Nephron progenitor cell (in vitro differentiated cells): Measurements from ENCODE around the gene BICC1.

ENCODE experiments used
- DNase-seq: peaks from one replicate; pipeline ENCODE4 v3.0.0; 2021
- H3K27ac Mint-ChIP-seq: 2 replicates; pipeline ENCODE4 v1.8.0; 2021; ENCODE audit warnings: mild to moderate bottlenecking, moderate library complexity, mixed read lengths
- H3K27me3 Mint-ChIP-seq: 2 replicates; pipeline ENCODE4 v1.8.0; 2021; ENCODE audit warnings: mild to moderate bottlenecking, low read depth, mixed read lengths; ENCODE audit not compliant: poor library complexity
- H3K36me3 Mint-ChIP-seq: 2 replicates; pipeline ENCODE4 v1.8.0; 2021; ENCODE audit warnings: low read depth, mixed read lengths
- H3K4me1 Mint-ChIP-seq: 2 replicates; pipeline ENCODE4 v1.8.0; 2021; ENCODE audit warnings: mixed read lengths
- H3K4me3 Mint-ChIP-seq: 2 replicates; pipeline ENCODE4 v1.8.0; 2021; ENCODE audit warnings: mild to moderate bottlenecking, moderate library complexity, mixed read lengths
- H3K9me3 Mint-ChIP-seq: 2 replicates; pipeline ENCODE4 v1.8.0; 2021; ENCODE audit warnings: mild to moderate bottlenecking, moderate library complexity, mixed read lengths
- CTCF ChIP-seq: fragments of 200-600 bp; sonication (generic); IDR thresholded peaks from 2 replicates; pipeline ENCODE4 v1.5.0; 2021; ENCODE audit warnings: antibody characterized with exemption

BICC1 gene

GRCh38 chr10:58513188-58514110 is 777 bp downstream of the BICC1 start:
- H3K36me3 Mint-ChIP-seq: no peaks in the 10 kb centered on the region
- TF ChIP-seq CTCF: no peak
- no peaks in the 10 kb centered on the region for H3K9me3 Mint-ChIP-seq
- peak overlapping the region; percentile 89 for H3K4me3 Mint-ChIP-seq
- peaks cover 23% of the 10 kb centered on the region for H3K27me3 Mint-ChIP-seq
- H3K4me1 Mint-ChIP-seq: peaks cover 21% of the 10 kb centered on the region
- peak; percentile 46 for DNase-seq
- H3K27ac Mint-ChIP-seq: no peak overlapping the region

- peaks cover 28% of the 10 kb centered on the region for H3K27me3 Mint-ChIP-seq
- TF ChIP-seq CTCF: no peak
- H3K4me3 Mint-ChIP-seq: peak overlapping the region; percentile 89
- no peak overlapping the region for H3K27ac Mint-ChIP-seq
- peaks cover 21% of the 10 kb centered on the region for H3K4me1 Mint-ChIP-seq
- no peak for DNase-seq
- no peaks in the 10 kb centered on the region for H3K36me3 Mint-ChIP-seq
- H3K9me3 Mint-ChIP-seq: no peaks in the 10 kb centered on the region
Measured at GRCh38 chr10:58514111-58514770, 1.6 kb downstream of the BICC1 start.

GRCh38 chr10:58515291-58515941 is 2.7 kb downstream of the BICC1 start:
- Mint-ChIP-seq H3K9me3 (no peaks in the 10 kb centered on the region), H3K36me3 (no peaks in the 10 kb centered on the region), H3K4me1 (peaks cover 21% of the 10 kb centered on the region), H3K4me3 (no peak overlapping the region), H3K27me3 (peaks cover 28% of the 10 kb centered on the region), H3K27ac (no peak overlapping the region)
- TF ChIP-seq CTCF: no peak
- no peak for DNase-seq

GRCh38 chr10:58516119-58516518 is 3.4 kb downstream of the BICC1 start:
- no peak overlapping the region for H3K27ac Mint-ChIP-seq
- no peak for TF ChIP-seq CTCF

GRCh38 chr10:58516671-58517070 is 4.0 kb downstream of the BICC1 start:
- peaks cover 7% of the 10 kb centered on the region for H3K9me3 Mint-ChIP-seq
- TF ChIP-seq CTCF: no peak
- H3K36me3 Mint-ChIP-seq: no peaks in the 10 kb centered on the region
- no peak for DNase-seq
- no peak overlapping the region for H3K27ac Mint-ChIP-seq
- peaks cover 21% of the 10 kb centered on the region for H3K4me1 Mint-ChIP-seq
- H3K4me3 Mint-ChIP-seq: no peak overlapping the region
- peaks cover 28% of the 10 kb centered on the region for H3K27me3 Mint-ChIP-seq

More at GRCh38 chr10:58516119-58516518, 3.4 kb downstream of the BICC1 start:
- Mint-ChIP-seq H3K36me3 (no peaks in the 10 kb centered on the region), H3K4me3 (no peak overlapping the region), H3K9me3 (peaks cover 3% of the 10 kb centered on the region), H3K4me1 (peaks cover 21% of the 10 kb centered on the region), H3K27me3 (peaks cover 28% of the 10 kb centered on the region)
- DNase-seq: no peak
